K562 (cell line): ENCODE data around the gene ATE1. TPM values are rescaled to one million over a fixed set of nuclear protein-coding genes. Genes with fewer than 3 reads are reported as not detected.

Experiments used
- EGR1 ChIP-seq: fragments of 450-650 bp; conservative IDR thresholded peaks from 2 replicates; pipeline ENCODE4 v1.6.1; 2017; ENCODE audit warnings: mild to moderate bottlenecking
- ETV1 ChIP-seq: fragments of 450-650 bp; conservative IDR thresholded peaks from 2 replicates; pipeline ENCODE4 v1.6.1; 2016; ENCODE audit warnings: missing genetic modification characterization, control low read depth, low read depth, missing compliant biosample characterization
- GTF2E2 ChIP-seq: fragments of 200-800 bp; sonication (Bioruptor generic); IDR thresholded peaks from 2 replicates; pipeline ENCODE4 v1.6.1; 2016; ENCODE audit warnings: missing genetic modification characterization, missing compliant biosample characterization
- HEY1 ChIP-seq: fragments of 250-450 bp; sonication (Bioruptor Pico); IDR thresholded peaks from 2 replicates; pipeline ENCODE4 v1.5.0; 2020; ENCODE audit warnings: mild to moderate bottlenecking, moderate library complexity, borderline replicate concordance
- MEF2D ChIP-seq: conservative IDR thresholded peaks from 2 replicates; pipeline ENCODE4 v1.6.1; 2016; ENCODE audit warnings: low read depth, missing genetic modification characterization, missing compliant biosample characterization
- NCOR1 ChIP-seq: fragments of 450-650 bp; IDR thresholded peaks from 2 replicates; pipeline ENCODE4 v1.6.1; 2016; ENCODE audit warnings: mild to moderate bottlenecking, moderate library complexity
- OTX1 ChIP-seq: fragments of 450-650 bp; formaldehyde crosslinking; IDR thresholded peaks from 2 replicates; pipeline ENCODE4 v1.4.0; 2022; ENCODE audit warnings: mild to moderate bottlenecking
- RBM25 ChIP-seq: fragments of 200-400 bp; formaldehyde crosslinking; IDR thresholded peaks from 2 replicates; pipeline ENCODE4 v1.6.1; 2018; ENCODE audit warnings: low read length, low read depth, moderate library complexity; ENCODE audit not compliant: severe bottlenecking
- RFX1 ChIP-seq: fragments of 450-650 bp; IDR thresholded peaks from 2 replicates; pipeline ENCODE4 v1.6.1; 2016; ENCODE audit warnings: mild to moderate bottlenecking, moderate library complexity
- SMARCA5 ChIP-seq: fragments of 450-650 bp; IDR thresholded peaks from 2 replicates; pipeline ENCODE4 v1.6.1; 2016
- TEAD1 ChIP-seq, 2 experiments: fragments of 450-650 bp in 1 of 2; sonication (generic) in 1 of 2; formaldehyde crosslinking; IDR thresholded peaks; 2 replicates each; pipeline versions ENCODE4 v1.4.0 to v1.8.0; 2020 to 2022; ENCODE audit warnings: mild to moderate bottlenecking in 2 of 2, missing genetic modification reagents in 1 of 2
- ZC3H11A ChIP-seq: IDR thresholded peaks from 2 replicates; pipeline ENCODE4 v1.6.1; 2012; ENCODE audit warnings: low read depth, low read length, improper control_type of control experiment
- ZKSCAN8 ChIP-seq: fragments of 200-800 bp; sonication (Bioruptor generic); IDR thresholded peaks from 2 replicates; pipeline ENCODE4 v1.6.1; 2016; ENCODE audit warnings: missing genetic modification characterization, missing compliant biosample characterization
- ZNF224 ChIP-seq: sonication (generic); formaldehyde crosslinking; IDR thresholded peaks from 2 replicates; pipeline ENCODE4 v1.8.0; 2022; ENCODE audit warnings: mild to moderate bottlenecking, missing genetic modification reagents
- ZNF75A ChIP-seq: fragments of 450-650 bp; formaldehyde crosslinking; IDR thresholded peaks from 2 replicates; pipeline ENCODE4 v1.4.0; 2020; ENCODE audit warnings: mild to moderate bottlenecking
- ZNF780A ChIP-seq: fragments of 250-450 bp; sonication (Bioruptor Pico); IDR thresholded peaks from 2 replicates; pipeline ENCODE4 v1.5.0; 2021; ENCODE audit warnings: mild to moderate bottlenecking
- polyA plus RNA-seq, 8 experiments: library from polyadenylated mRNA; depleted of rRNA in 4 of 8; stranded (reverse) in 5 of 8; unstranded in 3 of 8; fragments of >200 nt; fragmentation: Nextera tagmentation in 2 of 8; fragmentation: Illumina TruSeq in 1 of 8; extraction: Ambion mirVana in 2 of 8; extraction: Trizol in 1 of 8; gene quantifications; 2 replicates each; pipeline versions ENCODE4 v1.2.1 to v1.2.3, GENCODE V29; 2011 to 2014; ENCODE audit warnings: inconsistent platforms in 1 of 8, missing spikeins in 1 of 8
- total RNA-seq, 7 experiments: library from RNA; depleted of rRNA in 6 of 7; stranded (reverse); fragments of >200 nt in 6 of 7; fragmentation: Illumina TruSeq in 2 of 7; extraction: Trizol in 2 of 7; gene quantifications; 2 replicates each; pipeline versions ENCODE4 v1.2.1 to v1.2.3, GENCODE V29; 2011 to 2021; ENCODE audit warnings: low replicate concordance in 1 of 7
- TF ChIP-seq, protein P1 (sequence below): fragments of 250-450 bp; sonication (Bioruptor Pico); IDR thresholded peaks from 2 replicates; pipeline ENCODE4 v1.8.0; 2022; ENCODE audit warnings: inconsistent platforms
- TF ChIP-seq, protein P2 (sequence below), 2 experiments: fragments of 450-650 bp in 1 of 2; sonication (generic) in 1 of 2; formaldehyde crosslinking in 1 of 2; IDR thresholded peaks in 1 of 2; conservative IDR thresholded peaks in 1 of 2; 2 replicates each; pipeline versions ENCODE4 v1.6.1 to v1.8.1; 2016 to 2023; ENCODE audit warnings: mild to moderate bottlenecking in 2 of 2, moderate library complexity in 2 of 2, inconsistent platforms in 1 of 2, missing genetic modification reagents in 1 of 2

The ATE1 gene
- total and polyA plus RNA-seq, 9 of the 15 experiments (the other 6 are each of a cell fraction or from before 2014, with no cell fraction given) = 3.0 to 14.2 (median 8.8) TPM

DNA sequence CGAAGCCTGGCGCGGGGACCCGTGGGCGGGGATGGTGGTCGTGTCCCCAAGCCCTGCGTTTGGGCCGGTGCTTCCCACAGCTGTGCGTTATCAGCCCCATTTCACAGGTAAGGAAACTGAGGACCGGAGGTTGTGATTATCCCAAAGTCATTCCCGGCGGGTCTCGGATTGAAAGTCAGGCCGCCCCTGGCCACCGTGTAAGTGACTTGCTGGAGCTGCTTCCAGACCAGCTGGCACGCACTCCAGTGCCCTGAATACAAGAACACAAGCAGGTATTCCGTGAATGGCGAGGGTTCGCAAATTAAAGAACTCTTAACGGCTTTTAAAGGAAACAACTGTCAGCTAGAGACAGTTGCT, 675 bp upstream of the ATE1 start (continued):
- TF ChIP-seq, protein P1, sequence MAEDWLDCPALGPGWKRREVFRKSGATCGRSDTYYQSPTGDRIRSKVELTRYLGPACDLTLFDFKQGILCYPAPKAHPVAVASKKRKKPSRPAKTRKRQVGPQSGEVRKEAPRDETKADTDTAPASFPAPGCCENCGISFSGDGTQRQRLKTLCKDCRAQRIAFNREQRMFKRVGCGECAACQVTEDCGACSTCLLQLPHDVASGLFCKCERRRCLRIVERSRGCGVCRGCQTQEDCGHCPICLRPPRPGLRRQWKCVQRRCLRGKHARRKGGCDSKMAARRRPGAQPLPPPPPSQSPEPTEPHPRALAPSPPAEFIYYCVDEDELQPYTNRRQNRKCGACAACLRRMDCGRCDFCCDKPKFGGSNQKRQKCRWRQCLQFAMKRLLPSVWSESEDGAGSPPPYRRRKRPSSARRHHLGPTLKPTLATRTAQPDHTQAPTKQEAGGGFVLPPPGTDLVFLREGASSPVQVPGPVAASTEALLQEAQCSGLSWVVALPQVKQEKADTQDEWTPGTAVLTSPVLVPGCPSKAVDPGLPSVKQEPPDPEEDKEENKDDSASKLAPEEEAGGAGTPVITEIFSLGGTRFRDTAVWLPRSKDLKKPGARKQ (CRISPR knock-in tag) = no peak
- no peak for TF ChIP-seq ZNF224 (CRISPR knock-in tag)
- no peak for TF ChIP-seq RFX1
- TF ChIP-seq, protein P2, sequence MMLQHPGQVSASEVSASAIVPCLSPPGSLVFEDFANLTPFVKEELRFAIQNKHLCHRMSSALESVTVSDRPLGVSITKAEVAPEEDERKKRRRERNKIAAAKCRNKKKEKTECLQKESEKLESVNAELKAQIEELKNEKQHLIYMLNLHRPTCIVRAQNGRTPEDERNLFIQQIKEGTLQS (IDR thresholded peaks at IDR 0.05) = no peak
- TF ChIP-seq, protein P2 (CRISPR knock-in tag; conservative IDR thresholded peaks at IDR 0.05) = no peak
- no peak for TF ChIP-seq MEF2D (tag)
- no peak for TF ChIP-seq ZC3H11A
- TF ChIP-seq ETV1 (tag) = peak; percentile 20; the same call in 1 of the 2 replicates
- 0 out of 4 replicates have a peak, but pooled peaks of 1 of the 2 experiments have one; percentile 55 for TF ChIP-seq TEAD1 (CRISPR knock-in tag; IDR thresholded peaks at IDR 0.05)
- peak; percentile 62; the same call in 1 of the 2 replicates for TF ChIP-seq SMARCA5
- TF ChIP-seq GTF2E2 = 0 out of 2 replicates have a peak, but pooled peaks have one; percentile 40
- TF ChIP-seq OTX1 (CRISPR knock-in tag) = no peak
- TF ChIP-seq ZKSCAN8 (CRISPR knock-in tag) = no peak
- no peak for TF ChIP-seq ZNF780A (CRISPR knock-in tag)
- TF ChIP-seq RBM25 = peak; percentile 82
- no peak for TF ChIP-seq NCOR1
- no peak for TF ChIP-seq ZNF75A
- TF ChIP-seq HEY1 (CRISPR knock-in tag) = no peak
- peak; percentile 41; the same call in 1 of the 2 replicates for TF ChIP-seq EGR1
